Measurements from ENCODE around the gene POLR1A.
A peak's percentile ranks its signal among the peaks of the same experiment; 100 is the strongest.

Gene POLR1A

DNA sequence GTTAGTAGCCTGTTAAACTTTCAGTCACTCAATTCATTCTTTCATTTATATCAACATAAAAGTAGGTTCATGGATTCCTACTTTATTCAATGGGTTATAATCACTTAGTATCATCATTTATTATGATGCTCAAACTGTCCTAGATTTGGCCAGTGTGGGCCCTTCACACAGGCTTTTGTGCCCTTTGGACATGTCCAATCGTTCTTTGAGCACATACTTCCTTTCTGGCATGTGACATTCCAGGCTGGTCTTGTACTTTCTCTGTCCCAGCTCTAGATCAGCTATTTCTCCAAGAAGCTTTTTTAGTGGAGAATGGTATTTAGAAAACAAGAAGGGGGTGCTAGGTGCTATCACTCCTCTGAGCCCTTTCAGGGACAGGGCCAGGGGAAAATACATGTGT is 11.5 kb downstream of the POLR1A start:
- DNase-seq: no peak
- H3K36me3 ChIP-seq: peaks cover 56 to 78% (median 62%) of the 10 kb centered on the region in 3 donors
- TF ChIP-seq, protein P1, sequence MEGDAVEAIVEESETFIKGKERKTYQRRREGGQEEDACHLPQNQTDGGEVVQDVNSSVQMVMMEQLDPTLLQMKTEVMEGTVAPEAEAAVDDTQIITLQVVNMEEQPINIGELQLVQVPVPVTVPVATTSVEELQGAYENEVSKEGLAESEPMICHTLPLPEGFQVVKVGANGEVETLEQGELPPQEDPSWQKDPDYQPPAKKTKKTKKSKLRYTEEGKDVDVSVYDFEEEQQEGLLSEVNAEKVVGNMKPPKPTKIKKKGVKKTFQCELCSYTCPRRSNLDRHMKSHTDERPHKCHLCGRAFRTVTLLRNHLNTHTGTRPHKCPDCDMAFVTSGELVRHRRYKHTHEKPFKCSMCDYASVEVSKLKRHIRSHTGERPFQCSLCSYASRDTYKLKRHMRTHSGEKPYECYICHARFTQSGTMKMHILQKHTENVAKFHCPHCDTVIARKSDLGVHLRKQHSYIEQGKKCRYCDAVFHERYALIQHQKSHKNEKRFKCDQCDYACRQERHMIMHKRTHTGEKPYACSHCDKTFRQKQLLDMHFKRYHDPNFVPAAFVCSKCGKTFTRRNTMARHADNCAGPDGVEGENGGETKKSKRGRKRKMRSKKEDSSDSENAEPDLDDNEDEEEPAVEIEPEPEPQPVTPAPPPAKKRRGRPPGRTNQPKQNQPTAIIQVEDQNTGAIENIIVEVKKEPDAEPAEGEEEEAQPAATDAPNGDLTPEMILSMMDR (IDR thresholded peaks at IDR 0.05): no peak

DNA sequence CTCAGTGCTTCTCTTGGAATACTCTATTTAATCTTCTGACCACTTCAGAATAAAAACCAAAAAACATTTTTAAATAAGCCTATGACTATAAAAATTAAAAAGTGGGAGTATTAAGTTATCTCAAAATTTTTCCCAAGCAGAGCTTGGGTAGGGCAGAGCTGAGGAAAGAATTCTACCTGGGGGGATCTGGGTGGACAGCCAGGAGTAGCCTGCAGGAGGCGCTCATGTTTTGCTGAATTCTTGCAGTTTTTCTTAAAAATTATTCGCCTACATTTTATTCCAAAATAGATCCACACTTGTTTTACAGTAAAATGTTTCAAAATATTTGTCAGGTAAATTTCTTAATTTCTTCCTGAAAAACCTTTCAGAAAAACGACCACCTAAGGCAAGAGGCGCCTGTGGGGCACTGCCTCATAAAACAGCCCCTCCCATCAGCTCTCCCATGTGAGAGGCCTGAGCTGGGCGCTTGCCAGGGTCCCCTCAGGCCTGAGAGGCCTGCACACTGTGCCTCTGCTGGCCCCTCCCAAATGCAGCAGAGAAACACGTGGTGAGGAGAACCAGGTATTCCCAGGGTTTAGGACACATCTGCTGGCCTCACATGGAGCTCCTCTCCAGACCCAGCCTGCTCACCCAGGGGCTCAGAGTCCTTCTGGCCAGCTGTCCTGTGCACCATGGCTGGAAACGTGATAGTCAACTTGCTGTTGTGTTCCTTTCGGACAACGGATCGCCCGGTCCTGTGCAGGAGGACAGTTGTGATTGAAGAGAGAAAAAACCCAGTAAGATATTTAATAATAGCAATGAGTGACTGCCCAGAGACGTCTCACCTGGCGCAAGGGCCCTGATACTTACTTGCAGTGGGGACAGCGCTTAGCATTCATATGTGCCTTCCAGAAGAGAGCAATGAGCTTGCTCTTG is 17.5 kb downstream of the POLR1A start:
- Histone ChIP-seq H3K4me1 (no peaks in the 10 kb centered on the region), H3K36me3 (peaks cover 42 to 65% (median 58%) of the 10 kb centered on the region in 3 donors), H3K4me3 (no peak overlapping the region), H3K27me3 (no peaks in the 10 kb centered on the region), H3K9me3 (no peaks in the 10 kb centered on the region), H3K27ac (no peak overlapping the region)
- TF ChIP-seq, protein P1 (IDR thresholded peaks at IDR 0.05): no peak
- intact Hi-C loops (cut with DNase I; ENCODE audit: low total_unique reads): no loop called here
- DNase-seq: no peak

More for the DNA sequence above, 11.5 kb downstream of the POLR1A start:
- Histone ChIP-seq H3K4me3 (no peak overlapping the region), H3K27ac (no peak overlapping the region), H3K4me1 (no peaks in the 10 kb centered on the region), H3K27me3 (no peaks in the 10 kb centered on the region), H3K9me3 (no peaks in the 10 kb centered on the region)
- intact Hi-C loops (cut with DNase I; ENCODE audit: low total_unique reads): no loop called here

DNA sequence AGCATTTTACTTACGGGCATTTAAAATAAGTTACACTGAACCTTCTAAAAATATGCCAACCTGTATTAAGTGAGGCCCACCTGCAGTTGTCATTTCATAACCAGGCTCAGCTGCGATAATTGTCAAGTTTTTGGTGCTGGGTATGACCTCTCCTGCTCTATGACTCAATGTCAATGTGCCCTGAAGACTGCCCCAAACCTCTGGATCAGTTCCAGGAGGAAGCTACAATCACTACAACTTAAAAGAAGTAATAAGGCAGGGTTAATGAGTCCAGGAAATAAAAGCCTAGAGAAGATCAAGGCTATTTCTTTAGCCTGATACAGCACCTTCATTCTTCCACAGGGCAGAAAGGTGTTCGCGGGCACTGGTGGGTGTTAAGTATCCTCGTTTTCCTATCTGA is 22.9 kb downstream of the POLR1A start:
- Histone ChIP-seq H3K9me3 (no peaks in the 10 kb centered on the region), H3K27ac (no peak overlapping the region), H3K36me3 (peaks cover 22 to 62% (median 42%) of the 10 kb centered on the region in 3 donors), H3K4me3 (no peak overlapping the region), H3K4me1 (no peaks in the 10 kb centered on the region), H3K27me3 (no peaks in the 10 kb centered on the region)
- TF ChIP-seq, protein P1 (IDR thresholded peaks at IDR 0.05): no peak
- intact Hi-C loops (cut with DNase I; ENCODE audit: low total_unique reads): no loop called here
- no peak for DNase-seq

DNA sequence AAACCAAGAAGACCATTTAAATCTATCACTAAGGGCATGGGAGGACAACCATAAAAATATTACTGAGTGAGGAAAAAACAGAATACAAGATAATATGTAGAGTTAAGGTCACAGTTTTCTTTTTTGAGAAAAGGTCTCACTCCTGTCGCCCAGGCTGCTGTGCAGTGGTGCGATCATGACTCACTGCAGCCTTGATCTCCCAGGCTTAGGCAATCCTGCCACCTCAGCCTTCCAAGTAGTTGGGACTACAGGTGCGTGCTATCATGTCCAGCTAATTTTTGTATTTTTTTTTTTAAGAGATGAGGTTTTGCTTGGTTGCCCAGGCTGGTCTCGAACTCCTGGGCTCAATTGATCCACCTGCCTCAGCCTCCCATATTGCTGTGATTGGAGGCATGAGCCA is 24.0 kb downstream of the POLR1A start:
- TF ChIP-seq, protein P1 (IDR thresholded peaks at IDR 0.05): no peak
- Histone ChIP-seq H3K27me3 (no peaks in the 10 kb centered on the region), H3K9me3 (no peaks in the 10 kb centered on the region), H3K36me3 (peaks cover 20 to 63% (median 42%) of the 10 kb centered on the region in 3 donors), H3K27ac (no peak overlapping the region), H3K4me1 (no peaks in the 10 kb centered on the region), H3K4me3 (no peak overlapping the region)
- DNase-seq: no peak
- intact Hi-C loops (cut with DNase I; ENCODE audit: low total_unique reads): no loop called here

DNA sequence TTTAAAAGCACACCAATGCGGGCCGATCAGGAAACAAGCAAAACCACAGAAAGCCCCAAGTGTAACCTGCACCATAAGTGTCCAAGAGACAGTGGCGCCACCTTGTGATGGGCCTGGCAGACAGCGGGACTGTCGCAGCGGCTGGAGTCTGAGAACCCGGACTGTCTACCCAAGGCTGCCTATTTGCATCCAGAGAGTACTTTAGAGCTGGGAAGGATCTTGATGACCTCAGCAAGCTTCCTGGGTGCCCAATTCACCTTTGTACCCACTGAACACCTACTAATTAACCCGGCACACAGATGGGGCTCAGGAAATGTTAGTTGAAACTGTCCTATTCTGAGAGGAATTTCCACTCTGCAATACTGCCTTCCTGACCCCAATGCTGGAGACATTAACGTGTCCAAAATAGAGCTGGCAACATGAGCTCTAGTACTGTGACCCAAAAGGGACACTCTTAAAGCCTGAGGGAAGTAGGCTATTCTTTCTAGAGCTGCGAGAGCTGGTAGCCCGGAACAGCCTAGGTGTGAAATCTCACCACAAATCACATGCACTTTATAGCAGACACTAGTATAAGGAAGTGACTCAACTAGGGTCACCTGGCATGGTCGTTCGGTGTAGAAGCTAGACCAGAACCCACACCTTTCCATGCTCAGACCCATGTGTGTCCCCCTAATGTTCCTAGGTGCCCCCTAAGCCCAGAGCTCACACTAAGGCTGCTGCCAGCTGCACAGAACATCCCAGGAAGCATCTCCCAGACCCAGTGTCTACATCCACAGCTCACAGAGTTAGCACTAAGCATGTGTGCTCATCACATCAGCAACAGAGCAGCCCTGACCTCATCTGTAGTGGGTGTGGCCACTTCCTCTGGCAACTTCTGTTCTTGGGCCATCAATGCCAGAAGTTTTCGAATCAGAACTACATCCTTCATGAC is 25.4 kb downstream of the POLR1A start:
- Histone ChIP-seq H3K27ac (no peak overlapping the region), H3K36me3 (peaks cover 10 to 61% (median 42%) of the 10 kb centered on the region in 3 donors)
- intact Hi-C loops (cut with DNase I; ENCODE audit: low total_unique reads): loop anchor here (1.0 to 10.0 kb wide), 4 partner anchors 193 to 445 kb away; partner anchors contain the start of gene ST3GAL5

More for the DNA sequence above, 25.4 kb downstream of the POLR1A start:
- TF ChIP-seq, protein P1 (IDR thresholded peaks at IDR 0.05): peak; percentile 72 to 80
- Histone ChIP-seq H3K4me1 (no peaks in the 10 kb centered on the region), H3K4me3 (no peak overlapping the region), H3K27me3 (no peaks in the 10 kb centered on the region), H3K9me3 (no peaks in the 10 kb centered on the region)
- peak; percentile 83 to 86 for DNase-seq
